Forelimb muscle (tissue), 1 donor: Measurements from ENCODE around the gene TEX22. TPM values are rescaled to one million over a fixed set of nuclear protein-coding genes. Genes with fewer than 3 reads are reported as not detected.
A peak's percentile ranks its signal among the peaks of the same experiment; 100 is the strongest.
"Not testable (repeated sequence)": the region's sequence is repeated elsewhere in the genome, so short reads cannot be mapped to it uniquely, and the experiment has no call there.

Source experiments
- DNase-seq: peaks from one replicate; pipeline ENCODE4 v3.0.0-alpha.2; 2013; ENCODE audit warnings: low read depth
- polyA plus RNA-seq: library from polyadenylated mRNA; unstranded; fragments of 120-200 nt; gene quantifications from one replicate; pipeline ENCODE4 v1.2.1, GENCODE V29; 2013; ENCODE audit not compliant: insufficient read length

TEX22 gene, protein sequence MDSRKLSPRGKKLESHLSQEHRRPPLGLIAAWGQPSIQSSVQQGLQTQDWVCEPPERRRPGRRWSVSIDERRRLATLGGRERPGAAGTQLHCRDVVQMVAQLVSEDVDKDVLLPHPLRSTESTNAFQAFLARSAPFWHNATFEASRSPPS
- 0.90 TPM for polyA plus RNA-seq

DNA sequence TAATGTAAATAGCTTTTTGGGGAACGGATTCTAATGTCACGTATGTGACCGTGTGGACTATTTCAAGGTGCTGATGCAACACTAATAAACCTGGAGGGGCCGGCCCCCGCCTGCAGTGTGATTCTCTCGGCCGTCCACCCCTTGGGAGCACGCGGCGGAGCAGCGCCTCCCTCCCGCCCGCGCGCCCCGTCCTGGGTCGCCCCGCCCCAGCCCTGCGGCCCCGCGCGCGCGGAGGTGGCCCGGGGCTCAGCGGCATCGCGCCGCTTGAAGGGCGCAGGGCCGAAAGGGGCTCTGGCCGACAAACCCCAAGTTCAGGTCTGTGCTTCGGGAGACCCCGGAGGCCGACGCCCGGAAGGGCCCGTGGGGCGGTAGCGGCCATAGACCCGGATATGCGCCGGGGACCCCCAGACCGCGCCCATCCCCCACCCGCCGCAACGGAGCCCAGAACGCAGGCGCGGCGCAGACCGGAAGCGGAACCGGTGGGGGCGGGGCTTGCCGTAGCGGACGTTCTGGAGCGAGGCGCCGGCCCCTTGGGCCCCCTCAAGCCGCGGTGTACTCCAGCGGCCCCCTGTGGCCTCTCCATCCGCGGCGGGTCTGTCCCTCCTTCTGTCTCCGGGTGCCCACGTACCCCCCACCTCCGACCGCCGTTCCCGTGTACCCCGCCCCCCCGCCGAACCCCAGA lies at the start of gene TEX22:
Gene TEX22, plus strand, starts transcription at position 495 of the 682 bp plus-strand sequence. CDS start 803 bp downstream, outside the sequence.
- no peak for DNase-seq

DNA sequence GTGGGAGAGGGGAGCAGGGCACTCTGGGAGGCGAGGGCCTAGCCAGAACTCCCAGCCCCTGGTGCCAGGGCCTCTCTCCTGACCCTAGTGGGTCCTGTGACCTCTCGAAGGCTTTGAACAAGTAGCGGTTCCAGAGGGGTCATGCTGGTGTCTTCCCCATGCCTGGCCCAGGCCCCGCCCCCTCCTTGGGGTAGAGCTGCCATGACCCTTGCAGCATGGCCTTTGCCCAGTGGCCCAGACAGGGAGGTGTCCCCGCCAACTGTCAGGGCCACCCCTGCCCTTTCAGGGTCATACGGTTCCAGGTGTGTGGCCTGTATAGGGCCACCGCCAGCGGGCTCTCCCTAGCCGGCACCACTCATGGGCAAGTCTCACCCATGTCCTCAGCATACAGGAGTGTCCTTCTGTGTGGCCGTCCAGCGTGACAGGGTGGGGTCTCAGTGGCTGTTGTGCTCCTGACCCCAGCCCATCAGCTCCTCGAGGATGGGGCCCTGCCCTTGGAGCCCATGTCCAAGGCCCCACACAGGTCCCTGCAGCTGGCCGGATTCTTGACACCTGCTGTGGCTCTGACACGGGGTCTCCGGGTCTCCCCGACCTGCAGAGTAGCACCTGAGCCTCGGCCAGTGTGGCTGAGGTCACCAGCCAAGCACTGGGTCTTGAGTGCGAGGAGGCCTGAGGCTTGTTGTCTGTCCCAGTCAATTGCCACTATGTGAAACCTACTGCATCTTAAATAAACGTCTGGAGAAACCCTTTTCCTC lies 49.2 kb upstream of the TEX22 start:
- DNase-seq = no peak

DNA sequence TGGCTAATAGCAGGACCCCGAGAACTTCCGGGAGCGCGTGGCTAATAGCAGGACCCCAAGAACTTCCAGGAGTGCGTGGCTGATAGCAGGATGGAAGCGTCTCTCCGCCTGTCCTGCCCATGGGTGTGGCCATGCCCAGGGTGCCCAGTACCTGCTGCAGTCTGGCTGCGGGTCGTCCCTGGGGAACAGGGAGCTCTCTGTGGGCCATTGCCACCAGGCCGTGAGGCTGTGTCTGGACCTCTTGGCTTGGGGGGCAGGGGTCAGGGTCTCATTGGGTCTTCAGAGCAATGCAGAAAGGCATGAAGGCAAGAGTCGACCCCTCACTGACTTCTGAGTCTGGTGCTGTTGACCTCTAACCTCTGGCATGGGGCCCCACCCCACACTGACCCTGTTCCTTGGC lies 48.3 kb upstream of the TEX22 start:
- no peak for DNase-seq

DNA sequence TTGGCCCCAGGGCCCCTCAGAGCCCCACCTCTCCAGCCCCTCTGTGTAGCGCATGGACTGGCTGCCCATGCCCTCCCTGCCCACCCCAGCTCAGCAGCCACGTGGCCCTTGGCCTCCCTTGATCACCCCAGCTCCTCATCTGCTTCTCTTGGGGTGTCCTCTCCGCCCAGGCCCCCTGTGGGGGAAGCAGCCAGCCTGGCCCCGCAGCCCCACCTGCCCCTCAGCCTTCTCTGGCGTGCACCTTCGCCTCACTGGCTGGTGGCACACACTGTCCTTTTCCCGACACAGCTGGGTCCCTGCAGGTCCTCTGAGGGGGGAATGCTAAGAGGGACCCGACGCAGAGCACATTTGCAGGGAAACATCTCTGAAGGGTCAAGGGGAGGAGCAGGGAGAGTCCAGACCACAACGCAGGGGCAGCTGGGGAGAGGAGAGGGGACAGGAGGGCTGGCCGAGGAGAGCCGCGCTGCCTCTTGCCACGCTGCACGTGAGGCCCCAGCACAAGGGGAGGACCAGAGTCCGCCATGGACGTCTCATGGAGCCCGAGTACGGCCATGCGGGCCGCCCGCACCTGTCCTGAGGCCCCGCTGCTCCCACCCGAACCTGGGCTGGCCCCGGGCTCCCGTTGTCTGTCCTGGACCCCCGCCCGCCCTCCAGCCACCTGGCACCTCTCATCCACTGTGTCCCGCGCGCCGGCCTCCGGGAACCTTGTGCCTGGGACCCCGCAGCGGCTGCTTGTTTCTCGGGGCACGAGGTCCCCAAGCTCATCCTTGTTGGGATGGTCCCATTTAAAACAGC lies 47.7 kb upstream of the TEX22 start:
- DNase-seq = no peak

DNA sequence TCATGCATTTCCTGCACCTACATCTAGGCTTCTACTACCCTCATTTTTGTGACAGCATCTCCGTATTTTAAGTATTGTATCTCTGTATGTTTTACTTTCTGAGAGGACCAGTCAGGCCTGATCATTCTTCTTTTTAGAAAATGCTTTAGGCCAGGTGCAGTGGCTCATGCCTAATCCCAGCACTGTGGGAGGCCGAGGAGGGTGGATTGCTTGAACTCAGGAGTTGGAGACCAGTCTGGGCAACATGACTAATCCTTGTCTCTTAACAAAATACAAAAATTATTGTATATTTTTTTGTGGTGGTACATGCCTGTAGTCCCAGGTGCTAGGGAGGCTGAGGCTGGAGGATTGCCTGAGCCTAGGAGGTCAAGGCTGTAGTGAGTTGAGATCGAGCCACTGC lies 46.9 kb upstream of the TEX22 start:
- no peak for DNase-seq

DNA sequence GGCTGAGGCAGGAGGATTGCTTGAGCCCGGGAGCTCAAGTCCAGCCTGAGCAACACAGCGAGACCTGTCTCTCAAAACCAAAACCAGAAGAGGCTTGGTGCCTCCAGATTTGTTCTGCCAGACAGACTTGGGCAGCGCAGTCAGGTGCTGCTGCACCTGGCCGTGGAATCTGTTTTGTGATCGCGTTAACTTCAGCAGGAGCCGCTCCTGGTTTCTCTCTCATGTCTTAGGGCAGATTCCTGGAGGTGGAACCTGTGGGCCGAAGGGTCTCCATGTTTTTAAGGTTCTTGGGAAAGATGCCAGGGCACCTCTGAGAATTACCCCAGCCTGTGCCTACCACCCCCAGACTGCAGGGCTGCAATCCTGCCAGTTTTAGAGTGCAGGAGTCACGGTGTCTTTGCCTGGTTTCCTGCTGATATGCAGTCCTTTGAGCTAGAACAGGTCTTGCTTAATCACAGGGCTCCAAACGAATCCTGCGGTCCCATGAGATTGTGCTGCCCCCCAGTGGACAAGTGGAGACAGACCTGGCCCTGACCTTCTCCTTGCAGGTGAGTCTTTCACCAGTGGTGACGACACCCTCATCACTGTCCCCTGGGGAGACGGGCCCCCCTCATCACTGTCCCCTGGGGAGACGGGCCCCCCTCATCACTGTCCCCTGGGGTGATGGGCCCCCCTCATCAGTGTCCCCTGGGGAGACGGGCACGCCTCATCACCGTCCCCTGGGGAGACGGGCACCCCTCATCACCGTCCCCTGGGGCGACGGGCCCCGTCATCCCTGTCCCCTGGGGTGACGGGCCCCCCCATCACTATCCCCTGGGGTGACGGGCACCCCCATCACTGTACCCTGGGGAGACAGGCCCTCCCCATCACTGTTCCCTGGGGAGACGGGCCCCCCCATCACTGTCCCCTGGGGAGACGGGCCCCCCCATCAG lies 46.2 kb upstream of the TEX22 start:
- DNase-seq = peak; percentile 29

DNA sequence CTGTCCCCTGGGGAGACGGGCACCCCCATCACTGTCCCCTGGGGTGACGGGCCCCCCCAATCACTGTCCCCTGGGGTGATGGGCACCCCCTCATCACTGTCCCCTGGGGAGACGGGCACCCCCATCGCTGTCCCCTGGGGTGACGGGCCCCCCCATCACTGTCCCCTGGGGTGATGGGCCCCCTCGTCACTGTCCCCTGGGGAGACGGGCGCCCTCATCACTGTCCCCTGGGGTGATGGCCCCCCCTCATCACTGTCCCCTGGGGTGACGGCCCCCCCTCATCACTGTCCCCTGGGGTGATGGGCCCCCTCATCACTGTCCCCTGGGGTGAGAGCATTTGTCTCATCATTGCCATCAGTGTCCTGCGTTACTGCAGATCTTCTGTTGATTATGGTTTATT lies 45.2 kb upstream of the TEX22 start:
- no peak for DNase-seq

DNA sequence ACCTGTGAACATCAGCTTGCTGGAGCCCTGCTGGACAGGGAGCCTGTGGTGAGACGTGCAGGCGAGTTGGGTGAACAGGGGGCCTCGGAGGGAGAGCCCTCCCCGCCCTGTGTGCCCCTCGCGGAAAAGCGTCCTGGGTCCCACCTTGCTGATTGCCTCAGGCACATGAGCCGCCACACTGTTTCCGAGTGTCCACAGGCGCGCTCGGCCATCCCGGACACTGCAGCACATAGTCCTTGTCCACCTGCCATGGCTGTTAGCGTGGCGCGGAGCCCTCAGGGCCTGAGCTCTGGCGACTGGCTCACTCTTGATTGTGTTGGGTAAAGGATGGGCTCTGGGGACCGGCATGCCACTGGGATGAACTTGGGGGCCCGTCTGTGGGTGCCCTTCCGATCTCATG lies 43.8 kb upstream of the TEX22 start:
- no peak for DNase-seq

DNA sequence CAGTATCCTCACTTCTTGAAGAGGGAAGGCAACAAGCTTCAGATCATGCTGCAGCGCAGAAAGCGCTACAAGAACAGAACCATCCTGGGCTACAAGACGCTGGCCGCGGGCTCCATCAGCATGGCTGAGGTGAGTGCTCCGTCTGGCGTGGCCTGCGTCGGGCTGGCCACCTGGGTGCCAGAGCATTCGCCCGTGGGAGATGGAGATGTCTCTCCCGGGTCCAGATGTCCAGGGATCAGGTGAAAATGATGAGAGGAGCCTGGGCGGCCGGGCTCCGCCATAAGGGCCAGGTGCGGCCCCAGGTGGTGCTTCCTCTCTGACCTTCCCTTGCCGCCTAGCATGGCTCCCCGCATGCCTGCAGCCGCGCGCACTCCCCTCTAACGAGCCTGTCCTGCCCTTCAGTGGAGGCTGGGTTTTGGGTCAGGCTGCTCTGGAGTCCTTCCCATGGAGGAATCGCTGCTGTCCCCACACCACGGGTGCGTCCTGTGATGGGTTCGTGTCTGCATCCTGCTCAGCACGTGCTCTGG lies 43.2 kb upstream of the TEX22 start:
- DNase-seq = no peak

DNA sequence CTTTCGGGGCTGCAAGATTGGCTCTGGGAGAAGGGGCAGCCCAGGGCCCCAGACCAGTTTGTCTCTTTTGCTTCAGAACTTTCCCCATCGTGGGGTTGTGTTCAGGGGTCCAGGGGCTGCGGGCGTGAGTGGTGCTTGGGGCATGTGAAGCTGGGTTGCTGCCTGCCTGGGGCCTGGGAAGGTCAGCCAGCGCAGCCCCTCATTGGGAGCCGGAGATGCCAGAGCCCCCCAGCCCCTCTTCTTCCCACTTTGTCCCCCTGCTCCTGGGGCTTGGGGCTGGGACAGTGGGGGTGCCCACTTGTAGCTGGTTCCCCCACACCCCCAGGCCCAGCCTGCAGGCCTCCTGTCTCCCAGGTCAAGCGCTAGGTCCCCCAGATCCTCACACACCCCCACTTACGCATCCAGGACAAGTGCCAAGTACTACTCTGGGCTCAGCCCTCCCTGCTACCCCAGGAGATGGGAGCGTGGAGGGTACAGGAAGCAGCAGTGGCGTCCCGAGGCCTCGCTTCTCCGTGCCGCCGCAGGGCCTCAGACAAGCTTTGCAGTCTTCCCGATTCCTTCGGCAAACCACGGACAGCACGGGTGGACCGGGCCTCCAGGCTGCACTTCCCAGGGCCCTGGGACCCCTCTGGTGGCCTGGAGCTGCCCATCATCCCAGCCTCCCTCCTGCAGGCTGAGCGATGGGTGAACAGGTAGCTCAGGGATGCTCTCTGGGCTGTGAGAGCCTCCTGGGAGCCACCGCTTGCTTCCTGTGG lies 42.3 kb upstream of the TEX22 start:
- no peak for DNase-seq

DNA sequence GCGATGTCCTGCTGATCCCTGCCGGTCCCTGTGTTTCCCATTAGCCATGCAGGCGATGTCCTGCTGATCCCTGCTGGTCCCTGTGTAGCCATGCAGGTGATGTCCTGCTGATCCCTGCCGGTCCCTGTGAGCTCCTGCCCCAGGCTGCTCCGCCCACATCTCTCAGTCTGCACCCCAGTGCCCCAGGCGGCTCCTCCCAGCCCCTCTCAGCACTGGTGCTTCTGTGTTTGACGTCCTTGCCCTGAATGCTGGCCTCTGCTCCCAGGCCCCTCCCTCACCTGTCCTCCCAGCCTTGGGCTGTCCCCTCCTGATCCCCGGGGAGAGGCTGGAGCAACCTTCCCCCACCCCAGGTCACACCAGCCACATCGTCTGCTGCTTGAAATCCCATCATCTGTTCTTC lies 41.4 kb upstream of the TEX22 start:
- DNase-seq = no peak

DNA sequence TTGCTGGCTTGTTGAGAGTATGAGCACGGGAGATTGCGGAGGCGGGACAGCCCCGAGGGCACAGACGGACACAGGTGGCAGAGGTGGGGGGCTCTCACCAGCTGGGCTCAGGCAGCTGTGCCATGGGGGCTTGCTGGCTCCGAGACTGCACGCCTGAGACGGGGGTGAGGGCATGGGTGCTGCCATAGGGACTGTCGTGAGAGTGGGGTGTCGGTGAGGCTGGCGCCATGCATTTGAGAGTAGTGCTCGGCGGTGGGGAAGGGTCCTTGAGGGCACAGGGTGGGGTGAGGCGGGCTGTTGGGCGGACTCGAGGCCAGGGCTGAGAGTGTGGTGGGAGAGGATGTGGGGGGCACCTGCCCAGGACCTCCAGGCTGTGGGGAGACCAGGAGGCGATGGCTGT lies 40.7 kb upstream of the TEX22 start:
- no peak for DNase-seq

DNA sequence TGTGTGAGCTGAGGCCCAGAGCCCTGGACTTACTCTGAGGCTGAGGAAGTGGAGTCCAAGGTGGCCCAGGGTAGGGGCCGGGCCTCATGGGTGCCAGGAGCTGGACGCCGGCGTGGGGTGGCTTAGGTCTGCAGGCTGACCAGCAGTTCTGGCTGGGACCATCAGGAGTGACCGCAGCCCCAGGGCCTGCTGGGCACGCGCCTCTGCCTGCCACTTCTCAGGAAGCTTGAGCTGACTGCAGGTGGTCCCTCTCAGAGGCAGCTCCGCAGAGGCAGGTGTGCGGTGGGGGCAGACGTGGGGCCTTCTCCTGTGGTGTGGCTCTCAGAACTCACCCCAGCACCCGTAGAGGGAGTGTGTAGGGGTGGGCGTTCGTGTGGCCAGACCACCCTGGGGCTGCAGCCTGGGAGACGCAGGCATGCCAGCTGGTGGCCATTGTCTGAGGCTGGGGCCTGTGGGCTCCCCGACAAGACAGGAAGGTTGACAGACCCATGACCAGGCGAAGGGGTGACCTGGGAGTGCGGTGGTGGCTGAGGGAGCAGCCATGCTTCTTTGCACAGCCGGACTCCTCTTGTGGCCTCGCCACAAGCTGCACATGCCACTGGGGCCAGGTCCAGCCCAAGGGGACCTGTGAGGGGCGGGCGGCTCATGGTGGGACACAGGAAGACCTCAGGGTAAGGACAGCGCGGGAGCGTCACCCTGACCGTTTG lies 40.0 kb upstream of the TEX22 start:
- DNase-seq = no peak

DNA sequence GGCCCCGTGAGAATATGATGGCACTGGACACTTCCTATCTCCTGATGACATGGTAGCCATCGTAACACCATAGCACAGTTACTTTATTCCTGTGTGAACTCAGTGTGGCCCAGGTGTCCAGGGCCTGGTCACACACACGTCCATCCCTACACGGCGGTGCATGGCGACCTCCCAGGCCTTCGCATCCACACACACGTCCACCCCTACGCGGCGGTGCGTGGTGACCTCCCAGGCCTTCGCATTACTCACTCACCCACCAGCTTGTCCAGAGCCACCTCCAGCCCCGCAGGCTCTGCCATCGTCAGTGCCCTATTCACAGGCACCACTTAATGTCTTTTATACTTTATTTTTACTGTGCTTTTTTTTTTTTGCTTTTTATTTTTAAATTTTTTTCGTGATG lies 39.4 kb upstream of the TEX22 start:
- no peak for DNase-seq

DNA sequence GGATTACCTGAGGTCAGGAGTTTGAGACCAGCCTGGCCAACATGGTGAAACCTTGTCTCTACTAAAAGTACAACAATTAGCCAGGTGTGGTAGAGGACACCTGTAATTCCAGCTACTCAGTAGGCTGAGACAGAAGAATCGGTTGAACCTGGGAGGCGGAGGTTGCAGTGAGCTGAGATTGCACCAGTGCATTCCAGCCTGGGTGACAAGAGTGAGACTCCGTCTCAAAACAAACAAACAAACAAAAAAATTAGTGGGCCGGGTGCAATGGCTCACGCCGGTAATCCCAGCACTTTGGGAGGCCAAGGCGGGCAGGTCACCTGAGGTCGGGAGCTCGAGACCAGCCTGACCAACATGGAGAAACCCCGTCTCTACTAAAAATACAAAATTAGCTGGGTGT lies 36.9 kb upstream of the TEX22 start:
- DNase-seq = not testable (repeated sequence)

DNA sequence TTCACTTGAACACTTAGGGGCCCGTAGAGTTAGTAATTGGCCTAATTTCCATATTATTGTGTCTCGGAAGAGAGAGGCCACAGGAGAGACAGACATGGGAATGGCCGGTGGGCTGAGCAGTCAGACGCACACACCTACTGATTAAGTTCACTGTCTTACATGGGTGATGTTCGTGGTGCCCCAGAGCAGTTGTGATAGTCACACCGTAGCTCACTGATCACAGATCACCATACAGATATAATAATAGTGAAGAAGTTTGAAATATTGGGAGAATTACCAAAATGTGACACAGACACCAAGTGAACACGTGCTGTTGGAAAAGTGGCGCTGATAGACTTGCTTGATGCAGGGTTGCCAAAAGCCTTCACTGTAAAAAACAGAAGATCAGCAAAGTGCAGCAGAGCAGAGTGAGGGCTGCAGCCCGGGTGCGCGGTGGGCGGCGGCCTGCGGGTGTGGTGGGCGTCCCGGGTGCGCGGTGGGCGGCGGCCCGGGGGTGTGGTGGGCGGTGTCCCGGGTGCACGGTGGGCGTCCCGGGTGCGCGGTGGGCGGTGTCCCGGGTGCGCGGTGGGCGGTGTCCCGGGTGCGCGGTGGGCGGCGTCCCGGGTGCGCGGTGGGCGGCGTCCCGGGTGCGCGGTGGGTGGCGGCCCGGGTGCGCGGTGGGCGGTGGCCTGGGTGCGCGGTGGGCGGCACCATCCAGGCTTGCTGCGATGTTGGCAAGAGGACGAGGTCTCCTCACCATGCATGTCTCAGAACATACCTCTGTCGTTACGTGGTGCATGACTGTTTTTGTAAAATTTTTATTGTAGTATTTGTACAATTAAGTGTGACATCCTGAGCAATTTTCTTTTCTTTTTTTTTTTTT lies 34.3 kb upstream of the TEX22 start:
- no peak for DNase-seq

DNA sequence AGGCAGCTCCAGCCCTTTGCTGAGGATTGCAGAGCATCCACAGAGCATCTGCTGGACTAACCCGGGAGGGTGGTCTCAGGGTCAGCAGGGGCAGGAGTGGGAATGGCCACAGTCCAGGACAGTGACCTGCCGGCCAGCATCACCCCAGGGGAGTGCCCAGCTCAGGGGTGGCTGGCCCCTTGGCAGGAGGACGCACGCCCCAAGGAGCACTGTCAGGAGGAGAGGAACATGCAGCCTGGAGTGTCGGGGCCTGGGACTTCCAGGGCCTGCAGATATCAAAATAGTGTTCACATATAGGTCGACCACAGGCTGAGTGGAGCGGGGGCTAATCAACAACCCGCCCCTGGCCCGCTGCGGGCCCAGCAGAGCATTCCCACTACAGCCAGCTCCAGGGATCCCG lies 33.2 kb upstream of the TEX22 start:
- no peak for DNase-seq

DNA sequence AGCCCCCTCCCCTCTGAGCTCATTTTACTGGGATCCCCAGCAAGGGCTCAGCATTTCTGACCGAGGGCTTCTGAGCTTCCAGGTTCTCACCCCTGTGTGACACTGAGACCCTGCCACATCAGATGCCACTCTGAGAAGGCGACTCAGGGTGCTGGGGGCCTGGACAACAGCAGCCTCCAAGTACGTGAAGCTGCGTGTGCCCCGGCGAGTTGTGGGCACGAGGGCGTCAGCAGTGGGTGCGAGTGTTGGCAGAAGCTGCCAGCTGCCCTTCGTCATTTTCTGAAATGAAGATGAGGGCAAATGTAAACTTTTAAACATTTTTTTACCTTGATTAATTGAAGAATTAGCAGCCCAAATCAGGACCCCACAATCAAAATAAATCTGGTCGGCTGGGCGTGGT lies 32.7 kb upstream of the TEX22 start:
- no peak for DNase-seq
